OCI-LY3 (cell line): ENCODE measurements around the gene MSL1.

ENCODE experiments used
- H2AFZ ChIP-seq: fragments of 200-600, 300-600 bp; shearing (Covaris generic); 2 replicates; pipeline ENCODE4 v1.6.0; 2014; ENCODE audit warnings: antibody characterized with exemption, low read depth, low read length
- H3K27ac ChIP-seq: fragments of 200-600, 300-600 bp; sonication (generic); 2 replicates; pipeline ENCODE4 v1.5.1; 2014; ENCODE audit warnings: mild to moderate bottlenecking, low read length, moderate library complexity, mixed read lengths
- H3K27me3 ChIP-seq: fragments of 200-600, 300-600 bp; sonication (generic); 2 replicates; pipeline ENCODE4 v1.6.1; 2014; ENCODE audit warnings: low read depth, low read length, mixed read lengths
- H3K36me3 ChIP-seq: fragments of 200-600, 300-600 bp; sonication (generic); replicated peaks from 2 replicates; pipeline ENCODE3; 2014; ENCODE audit warnings: low read depth, low read length, mixed read lengths
- H3K4me1 ChIP-seq: fragments of 300-600, 200-600 bp; sonication (generic); 2 replicates; pipeline ENCODE4 v1.6.1; 2014; ENCODE audit warnings: low read length, mixed read lengths
- H3K4me2 ChIP-seq: fragments of 200-600, 300-600 bp; sonication (generic); 2 replicates; pipeline ENCODE4 v1.6.1; 2014; ENCODE audit warnings: low read length, mixed read lengths
- H3K4me3 ChIP-seq: fragments of 300-600, 200-600 bp; sonication (generic); 2 replicates; pipeline ENCODE4 v1.5.1; 2014; ENCODE audit warnings: antibody characterized with exemption, mild to moderate bottlenecking, low read length, moderate library complexity
- H3K79me2 ChIP-seq: fragments of 300-600, 200-600 bp; shearing (Covaris generic); 2 replicates; pipeline ENCODE4 v1.6.1; 2014; ENCODE audit warnings: mild to moderate bottlenecking, low read length, mixed read lengths
- H3K9ac ChIP-seq: fragments of 300-600, 200-600 bp; shearing (Covaris generic); 2 replicates; pipeline ENCODE4 v1.6.0; 2014; ENCODE audit warnings: mild to moderate bottlenecking, low read length, moderate library complexity
- H3K9me3 ChIP-seq: fragments of 200-600, 300-600 bp; shearing (Covaris generic); 2 replicates; pipeline ENCODE4 v1.6.1; 2014; ENCODE audit warnings: low read length, mixed read lengths; ENCODE audit not compliant: insufficient read depth
- H4K20me1 ChIP-seq: fragments of 200-600, 300-600 bp; sonication (generic); 2 replicates; pipeline ENCODE4 v1.6.1; 2016; ENCODE audit warnings: low read length, mixed read lengths; ENCODE audit not compliant: insufficient read depth
- EZH2phosphoT487 ChIP-seq: fragments of 200-600 bp; shearing (Covaris generic); IDR thresholded peaks from 2 replicates; pipeline ENCODE4 v1.6.1; 2018; ENCODE audit warnings: antibody characterized with exemption, mixed run types, low read depth
- TF ChIP-seq, protein P1 (sequence below): fragments of 200-600, 300-600 bp; sonication (generic); IDR thresholded peaks from 2 replicates; pipeline ENCODE4 v1.5.1; 2014; ENCODE audit warnings: antibody characterized with exemption, low read length, low read depth

MSL1 gene

DNA sequence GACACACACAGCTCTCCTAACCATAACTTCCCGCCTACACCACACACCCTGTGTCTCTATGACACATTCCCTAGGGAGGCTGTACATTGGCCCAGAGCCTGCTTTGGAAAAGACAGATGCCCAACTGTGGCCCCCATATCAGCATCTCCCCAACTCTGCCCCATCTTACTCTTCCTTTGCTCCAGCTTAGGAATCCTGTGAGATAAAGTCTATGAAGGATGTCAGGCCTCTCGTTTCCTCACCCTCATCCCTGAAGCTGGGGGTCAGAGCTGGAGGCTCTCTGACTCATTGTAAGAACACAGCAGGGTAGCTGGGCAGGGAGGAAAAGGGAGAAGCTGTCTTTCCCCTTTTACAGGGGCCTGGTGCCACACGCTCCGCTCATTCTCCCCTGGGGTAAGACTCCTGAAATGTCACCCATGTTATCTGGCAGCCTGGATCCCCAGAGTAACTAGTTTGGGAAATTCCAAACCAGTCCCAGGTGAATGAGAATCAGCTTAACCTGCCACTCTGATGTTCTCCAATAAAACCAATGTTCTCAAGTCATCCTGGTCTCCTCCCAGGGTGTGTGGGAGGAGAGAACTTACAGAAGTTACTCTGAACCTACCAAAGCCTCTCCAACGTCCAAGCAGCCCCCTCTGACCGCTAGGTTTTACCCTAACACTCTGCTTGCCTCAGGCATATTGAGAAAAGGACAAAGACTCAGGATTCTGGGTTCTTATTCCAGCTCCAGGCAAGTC is 58.3 kb downstream of the MSL1 start:
- Histone ChIP-seq H3K9ac (no peak overlapping the region), H3K27me3 (no peaks in the 10 kb centered on the region), H3K4me1 (peaks cover 9% of the 10 kb centered on the region; the same call in 1 of the 2 replicates), H3K36me3 (peaks cover 6% of the 10 kb centered on the region), H3K4me3 (no peak overlapping the region), H3K27ac (no peak overlapping the region), H3K79me2 (no peaks in the 10 kb centered on the region), H4K20me1 (no peaks in the 10 kb centered on the region), H3K9me3 (no peaks in the 10 kb centered on the region), H2AFZ (no peak overlapping the region), H3K4me2 (no peak overlapping the region)
- no peak for TF ChIP-seq EZH2phosphoT487
- TF ChIP-seq, protein P1, sequence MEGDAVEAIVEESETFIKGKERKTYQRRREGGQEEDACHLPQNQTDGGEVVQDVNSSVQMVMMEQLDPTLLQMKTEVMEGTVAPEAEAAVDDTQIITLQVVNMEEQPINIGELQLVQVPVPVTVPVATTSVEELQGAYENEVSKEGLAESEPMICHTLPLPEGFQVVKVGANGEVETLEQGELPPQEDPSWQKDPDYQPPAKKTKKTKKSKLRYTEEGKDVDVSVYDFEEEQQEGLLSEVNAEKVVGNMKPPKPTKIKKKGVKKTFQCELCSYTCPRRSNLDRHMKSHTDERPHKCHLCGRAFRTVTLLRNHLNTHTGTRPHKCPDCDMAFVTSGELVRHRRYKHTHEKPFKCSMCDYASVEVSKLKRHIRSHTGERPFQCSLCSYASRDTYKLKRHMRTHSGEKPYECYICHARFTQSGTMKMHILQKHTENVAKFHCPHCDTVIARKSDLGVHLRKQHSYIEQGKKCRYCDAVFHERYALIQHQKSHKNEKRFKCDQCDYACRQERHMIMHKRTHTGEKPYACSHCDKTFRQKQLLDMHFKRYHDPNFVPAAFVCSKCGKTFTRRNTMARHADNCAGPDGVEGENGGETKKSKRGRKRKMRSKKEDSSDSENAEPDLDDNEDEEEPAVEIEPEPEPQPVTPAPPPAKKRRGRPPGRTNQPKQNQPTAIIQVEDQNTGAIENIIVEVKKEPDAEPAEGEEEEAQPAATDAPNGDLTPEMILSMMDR, result no peak

- Histone ChIP-seq H3K36me3 (peaks cover 6% of the 10 kb centered on the region), H3K4me2 (no peak overlapping the region), H3K27ac (no peak overlapping the region), H3K4me1 (peaks cover 9% of the 10 kb centered on the region; the same call in 1 of the 2 replicates), H3K9ac (no peak overlapping the region), H4K20me1 (no peaks in the 10 kb centered on the region), H3K9me3 (no peaks in the 10 kb centered on the region), H2AFZ (no peak overlapping the region), H3K79me2 (no peaks in the 10 kb centered on the region), H3K4me3 (no peak overlapping the region), H3K27me3 (no peaks in the 10 kb centered on the region)
- TF ChIP-seq, protein P1, result no peak
- TF ChIP-seq EZH2phosphoT487, result no peak
These were observed 58.9 kb downstream of the MSL1 start for GRCh38 chr17:40180694-40181093.

DNA sequence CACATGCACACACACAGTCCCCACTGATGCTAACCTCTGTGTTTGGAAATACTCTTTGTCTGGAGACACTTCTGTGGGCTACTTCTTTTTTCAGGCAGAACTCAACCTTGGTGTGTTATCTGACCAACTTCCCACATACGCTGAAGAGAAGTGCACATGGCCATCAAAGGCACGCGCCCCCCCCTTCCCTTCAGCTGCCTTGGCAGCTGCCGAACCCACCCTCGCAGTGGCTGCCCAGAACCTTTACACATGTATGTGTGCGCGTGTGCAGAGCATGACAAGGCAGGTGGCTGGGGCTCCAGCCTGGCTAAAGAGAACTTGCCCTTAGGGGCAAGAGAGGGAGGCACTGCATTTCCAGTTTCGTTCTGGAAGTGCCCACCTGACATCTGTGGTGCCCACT is 59.4 kb downstream of the MSL1 start:
- H3K9ac ChIP-seq, result no peak overlapping the region
- H3K36me3 ChIP-seq, result peaks cover 6% of the 10 kb centered on the region
- peaks cover 9% of the 10 kb centered on the region; the same call in 1 of the 2 replicates for H3K4me1 ChIP-seq
- no peaks in the 10 kb centered on the region for H3K27me3 ChIP-seq
- no peak overlapping the region for H3K4me3 ChIP-seq
- TF ChIP-seq EZH2phosphoT487, result no peak
- TF ChIP-seq, protein P1, result no peak
- H4K20me1 ChIP-seq, result no peaks in the 10 kb centered on the region
- H3K9me3 ChIP-seq, result no peaks in the 10 kb centered on the region
- H2AFZ ChIP-seq, result no peak overlapping the region
- no peaks in the 10 kb centered on the region for H3K79me2 ChIP-seq
- H3K4me2 ChIP-seq, result no peak overlapping the region
- H3K27ac ChIP-seq, result no peak overlapping the region

DNA sequence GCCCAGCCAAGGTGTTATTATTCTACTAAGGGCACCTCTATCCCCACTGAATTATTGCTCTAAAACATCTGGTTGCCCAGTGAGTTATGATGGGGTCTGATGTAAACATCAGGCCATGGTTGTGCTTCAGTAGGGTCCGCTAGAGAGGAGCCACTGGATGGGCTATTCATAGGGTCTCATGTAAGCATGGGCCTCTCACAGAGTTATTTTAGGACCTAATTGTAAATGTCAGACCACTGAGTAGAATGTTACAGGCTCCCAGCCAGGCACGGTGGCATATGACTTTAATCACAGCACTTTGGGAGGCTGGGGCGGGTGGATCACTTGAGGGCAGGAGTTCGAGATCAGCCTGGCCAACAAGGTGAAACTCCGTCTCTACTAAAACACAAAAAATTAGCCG is 60.8 kb downstream of the MSL1 start:
- Histone ChIP-seq H3K36me3 (peaks cover 3% of the 10 kb centered on the region), H3K79me2 (no peaks in the 10 kb centered on the region), H3K27me3 (no peaks in the 10 kb centered on the region), H3K4me3 (no peak overlapping the region), H3K9me3 (no peaks in the 10 kb centered on the region), H3K27ac (no peak overlapping the region), H4K20me1 (no peaks in the 10 kb centered on the region), H2AFZ (no peak overlapping the region), H3K9ac (no peak overlapping the region), H3K4me2 (no peak overlapping the region), H3K4me1 (peaks cover 5% of the 10 kb centered on the region; the same call in 1 of the 2 replicates)
- TF ChIP-seq, protein P1, result no peak
- TF ChIP-seq EZH2phosphoT487, result no peak
